ENCODE measurements around the gene MDK. TPM values are rescaled to one million over a fixed set of nuclear protein-coding genes. Genes with fewer than 3 reads are reported as not detected.

Gene MDK
- total RNA-seq: 92.7 TPM

- intact Hi-C loops (cut with DNase I): loop anchor here (5.0 to 10.0 kb wide), 2 partner anchors 151 to 234 kb away; partner anchors contain the start of genes ATG13 and HARBI1
- ATAC-seq (peak; percentile 0), DNase-seq (ENCODE audit: low spot score) (no peak)
These were observed at the start of gene MDK for GRCh38 chr11:46381048-46381818. TSS of gene MDK (plus strand) at chr11:46381669. CDS start at chr11:46382058, 389 bp downstream.

- ATAC-seq: no peak
- intact Hi-C loops (cut with DNase I): no loop called here
These were observed 49.3 kb upstream of the MDK start for GRCh38 chr11:46332093-46332567.

GRCh38 chr11:46332568-46333393 lies 48.7 kb upstream of the MDK start:
- no peak for DNase-seq (ENCODE audit: low spot score)
- intact Hi-C loops (cut with DNase I): no loop called here
- no peak for ATAC-seq

More at GRCh38 chr11:46332093-46332567, 49.3 kb upstream of the MDK start:
- no peak for DNase-seq (ENCODE audit: low spot score)

- intact Hi-C loops (cut with DNase I): no loop called here
- ATAC-seq: no peak
- DNase-seq (ENCODE audit: low spot score): no peak
These were observed 48.0 kb upstream of the MDK start for GRCh38 chr11:46333394-46333947.

- no peak for ATAC-seq
- no peak for DNase-seq (ENCODE audit: low spot score)
- intact Hi-C loops (cut with DNase I): no loop called here
These were observed 47.3 kb upstream of the MDK start for GRCh38 chr11:46334211-46334610.

GRCh38 chr11:46335271-46335670 lies 46.2 kb upstream of the MDK start:
- ATAC-seq (no peak), DNase-seq (ENCODE audit: low spot score) (no peak)
- intact Hi-C loops (cut with DNase I): no loop called here

- no peak for ATAC-seq
- DNase-seq (ENCODE audit: low spot score): no peak
- intact Hi-C loops (cut with DNase I): no loop called here
These were observed 45.4 kb upstream of the MDK start for GRCh38 chr11:46335890-46336562.

DNA sequence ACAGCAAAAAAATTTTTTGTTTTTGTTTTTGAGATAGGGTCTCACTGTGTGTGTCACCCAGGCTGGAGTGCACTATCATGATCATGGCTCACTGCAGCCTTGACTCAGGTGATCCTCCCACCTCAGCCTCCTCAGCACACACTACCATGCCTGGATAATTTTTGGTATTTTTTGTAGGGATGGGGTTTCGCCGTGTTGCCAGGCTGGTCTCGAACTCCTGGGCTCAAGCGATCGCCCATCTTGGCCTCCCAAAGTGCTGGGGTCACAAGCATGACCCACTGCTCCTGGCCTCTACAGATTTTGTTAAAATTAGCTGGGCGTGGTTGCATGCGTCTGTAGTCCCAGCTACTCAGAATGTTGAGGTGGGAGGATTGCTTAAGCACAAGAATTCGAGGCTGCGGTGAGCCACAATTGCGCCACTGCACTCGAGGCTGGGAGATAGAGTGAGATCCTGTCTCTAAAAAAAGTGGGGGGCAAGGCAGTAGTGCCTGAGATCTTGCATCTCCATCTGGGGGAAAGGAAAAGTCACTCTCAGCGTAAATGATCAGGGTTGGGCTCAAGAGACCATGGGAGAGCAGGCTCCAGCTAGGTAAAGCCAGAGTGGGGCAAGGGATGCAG lies 44.8 kb upstream of the MDK start:
- intact Hi-C loops (cut with DNase I): no loop called here
- ATAC-seq (no peak), DNase-seq (ENCODE audit: low spot score) (no peak)

- no peak for DNase-seq (ENCODE audit: low spot score)
- intact Hi-C loops (cut with DNase I): no loop called here
- no peak for ATAC-seq
These were observed 43.7 kb upstream of the MDK start for GRCh38 chr11:46337626-46338345.

DNA sequence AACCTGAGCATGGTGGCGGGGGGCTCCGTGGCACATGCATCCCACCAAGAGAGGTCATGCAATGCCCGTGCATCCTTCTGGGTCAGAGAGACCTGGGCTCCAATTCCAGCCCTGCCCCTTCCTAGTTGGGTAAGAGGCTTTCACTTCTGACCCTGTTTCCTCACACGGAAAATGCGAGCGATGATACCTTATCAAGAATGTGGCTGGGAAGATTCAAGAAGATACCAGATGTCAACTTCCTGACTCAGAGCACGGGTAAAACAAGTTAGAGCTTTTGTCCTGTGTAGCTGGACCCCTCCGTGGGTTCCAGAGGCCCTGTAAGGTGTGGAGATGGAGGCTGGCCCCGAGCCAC lies 42.9 kb upstream of the MDK start:
- intact Hi-C loops (cut with DNase I): no loop called here
- ATAC-seq: peak; percentile 18
- no peak for DNase-seq (ENCODE audit: low spot score)

DNA sequence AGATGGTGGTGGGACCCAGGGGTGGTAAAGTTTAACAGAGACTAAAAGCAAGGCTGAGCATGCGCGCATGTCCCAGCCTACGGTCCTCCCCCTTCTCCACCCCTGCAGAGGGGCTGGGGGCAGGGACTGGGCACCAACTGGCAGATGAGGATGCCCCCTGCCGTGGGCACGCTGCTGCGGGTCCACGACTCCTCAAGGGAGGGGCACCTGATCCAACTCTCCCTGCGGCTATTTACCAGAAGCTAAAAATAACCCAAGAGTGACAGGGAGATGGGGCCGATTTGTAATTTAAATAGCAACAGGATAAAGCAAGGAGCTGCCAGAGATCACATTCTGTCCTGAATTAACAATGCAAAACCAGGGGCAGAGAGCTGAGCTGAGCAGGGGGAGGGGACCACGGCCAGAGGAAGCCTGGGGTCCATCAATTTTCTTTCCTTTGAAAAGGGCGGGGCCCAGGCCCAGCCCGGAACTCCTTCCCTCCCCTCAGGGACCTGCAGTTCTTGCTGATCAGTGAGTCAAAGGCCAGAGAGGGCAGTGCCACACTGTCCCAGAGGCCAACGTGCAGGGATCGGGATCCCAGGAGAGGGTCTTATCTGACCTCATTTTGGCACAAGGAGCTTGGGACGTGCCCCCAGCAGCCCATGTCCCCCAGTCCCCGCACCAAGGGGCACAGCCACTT lies 42.3 kb upstream of the MDK start:
- intact Hi-C loops (cut with DNase I): no loop called here

DNA sequence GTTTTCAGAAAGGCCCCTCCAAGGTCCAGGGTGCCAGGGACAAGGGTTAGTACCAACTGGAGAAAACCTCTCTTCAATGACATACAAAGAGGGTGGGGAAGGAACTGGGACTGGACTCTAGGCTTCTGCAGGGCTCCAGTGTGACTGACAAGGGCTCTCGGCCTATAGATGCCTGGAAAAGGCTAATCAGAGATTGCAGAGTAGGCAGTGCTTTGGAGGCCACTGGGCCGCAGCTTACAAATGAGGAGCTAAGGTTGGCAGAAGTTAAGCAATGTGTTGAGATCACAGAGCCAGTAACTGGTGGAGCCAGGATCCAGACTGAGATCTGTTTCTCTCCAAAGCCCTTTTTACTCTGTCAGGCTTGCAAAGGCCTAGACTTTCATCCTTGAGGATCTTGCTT lies 41.7 kb upstream of the MDK start:
- intact Hi-C loops (cut with DNase I): loop anchor here (5.0 kb wide), 1 partner anchor 967 kb away; no protein-coding TSS in a partner anchor
- ATAC-seq: peak; percentile 48

More for the DNA sequence above, 42.3 kb upstream of the MDK start:
- DNase-seq (ENCODE audit: low spot score) (no peak), ATAC-seq (peak; percentile 36)

GRCh38 chr11:46341454-46341853 lies 40.0 kb upstream of the MDK start:
- DNase-seq (ENCODE audit: low spot score): no peak
- intact Hi-C loops (cut with DNase I): loop anchor here (5.0 kb wide), 1 partner anchor 966 kb away; no protein-coding TSS in a partner anchor
- no peak for ATAC-seq

More for the DNA sequence above, 41.7 kb upstream of the MDK start:
- DNase-seq (ENCODE audit: low spot score): no peak

DNA sequence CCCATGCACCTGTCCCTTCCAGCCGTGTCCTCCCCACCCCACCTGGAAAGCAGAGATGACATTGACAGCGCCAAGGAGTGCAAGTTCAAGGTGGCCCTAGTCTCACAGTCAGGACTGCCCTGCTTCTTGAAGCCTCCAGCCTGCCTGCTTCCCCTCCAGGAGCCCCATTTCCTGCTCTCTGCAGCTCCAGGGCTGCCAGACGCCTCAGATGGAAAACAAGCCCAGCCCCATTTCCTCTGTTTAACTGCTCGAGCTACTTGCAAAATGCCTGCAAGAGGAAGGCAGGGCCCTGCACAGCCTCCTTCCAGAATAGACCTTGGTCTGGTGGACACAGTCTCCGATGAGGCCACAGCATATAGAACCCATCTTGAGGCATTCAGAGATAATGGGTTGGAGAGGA lies 39.2 kb upstream of the MDK start:
- no peak for ATAC-seq
- intact Hi-C loops (cut with DNase I): loop anchor here (5.0 kb wide), 1 partner anchor 965 kb away; no protein-coding TSS in a partner anchor
- no peak for DNase-seq (ENCODE audit: low spot score)

- ATAC-seq: no peak
- DNase-seq (ENCODE audit: low spot score): no peak
- intact Hi-C loops (cut with DNase I): loop anchor here (5.0 kb wide), 1 partner anchor 964 kb away; no protein-coding TSS in a partner anchor
These were observed 37.9 kb upstream of the MDK start for GRCh38 chr11:46343520-46343919.

DNA sequence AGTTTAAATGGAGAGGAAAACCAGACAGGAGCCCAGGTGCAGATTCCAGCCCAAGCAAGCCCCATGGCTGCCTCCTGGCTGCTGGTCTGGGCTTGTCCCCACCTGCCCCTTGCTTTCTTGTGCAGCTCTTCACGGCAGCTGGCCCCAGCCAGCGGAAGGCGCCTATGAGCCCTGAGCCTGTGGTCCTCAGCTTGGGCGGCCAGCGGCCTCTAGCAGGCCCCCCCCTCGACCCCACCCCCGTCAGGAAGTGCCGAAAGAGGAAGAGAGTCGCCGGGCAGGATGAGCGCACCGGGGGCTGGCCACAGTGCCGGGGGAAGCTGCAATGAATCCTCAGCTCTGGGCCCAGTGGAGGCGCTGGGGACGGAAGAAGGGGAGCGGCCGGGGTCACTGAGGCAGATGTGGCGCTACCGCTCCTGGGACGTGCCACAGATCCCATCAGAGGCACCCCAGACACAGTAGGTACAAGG lies 36.3 kb upstream of the MDK start:
- ATAC-seq (peak; percentile 38), DNase-seq (ENCODE audit: low spot score) (no peak)
- intact Hi-C loops (cut with DNase I): no loop called here

GRCh38 chr11:46345881-46346484 lies 35.5 kb upstream of the MDK start:
- ATAC-seq: peak; percentile 1
- intact Hi-C loops (cut with DNase I): no loop called here
- DNase-seq (ENCODE audit: low spot score): no peak

All from sciatic nerve (tissue), 2 donors.